GM12878 (cell line): ENCODE results near the gene CAMTA1. TPM values are rescaled to one million over a fixed set of nuclear protein-coding genes. Genes with fewer than 3 reads are reported as not detected.
"Not testable (repeated sequence)": the region's sequence is repeated elsewhere in the genome, so short reads cannot be mapped to it uniquely, and the experiment has no call there.

Source experiments
- ATAC-seq: fragments of 200-7000 bp; cut with Tn5 transposase; 3 replicates; pipeline ENCODE4 v1.9.1; 2020; ENCODE audit warnings: mild to moderate bottlenecking, moderate library complexity
- BruUV-seq: library from RNA; stranded (reverse); fragments of 400-500 nt; replicated peaks from 2 replicates; lab custom pipeline; 2021; lab: Mats Ljungman, UMichigan
- CTCF ChIA-PET: fragments of 300-600 bp; sonication (Branson Sonifier 250); formaldehyde crosslinking; extraction: SDS; loops from one replicate; lab custom pipeline; 2021; ENCODE audit warnings: inconsistent platforms; lab: Yijun Ruan, JAX
- POLR2A ChIA-PET: fragments of 350-600 bp; formaldehyde crosslinking; extraction: SDS; loops from one replicate; lab custom pipeline; 2021; ENCODE audit warnings: inconsistent platforms; lab: Charles Lee
- RAD21 ChIA-PET: fragments of 300-600 bp; sonication (Branson Sonifier 250); formaldehyde crosslinking; loops from one replicate; lab custom pipeline; 2023; ENCODE audit warnings: antibody characterized with exemption; ENCODE audit not compliant: unreplicated experiment; lab: Charles Lee
- SMC1A ChIA-PET: fragments of 300-600 bp; sonication (Branson Sonifier 250); formaldehyde crosslinking; loops from one replicate; lab custom pipeline; 2023; ENCODE audit not compliant: unreplicated experiment, uncharacterized antibody; lab: Charles Lee
- DNase-seq: peaks from one replicate; pipeline ENCODE4 v3.0.0-alpha.2; 2011; ENCODE audit warnings: low read depth, low spot score
- FAIRE-seq: peaks from 3 replicates; lab custom pipeline; 2011; peaks lifted over from hg19 to GRCh38; lab: Jason Lieb, UNC
- H2AFZ ChIP-seq: 2 replicates; pipeline ENCODE4 v1.6.0; 2011; ENCODE audit warnings: low read depth, low read length, control low read depth; ENCODE audit not compliant: control insufficient read depth
- H3K27ac ChIP-seq: 2 replicates; pipeline ENCODE4 v1.5.1; 2011; ENCODE audit warnings: control low read depth; ENCODE audit not compliant: control insufficient read depth, insufficient read depth
- H3K27me3 ChIP-seq, 2 experiments: replicated peaks in 1 of 2; 2 replicates each; pipeline versions ENCODE4 v1.6.0 to v1.6.1; 2011; ENCODE audit warnings: low read length in 1 of 2; ENCODE audit not compliant: control insufficient read depth in 2 of 2, insufficient read depth in 2 of 2
- H3K36me3 ChIP-seq, 2 experiments: 2 replicates each; pipeline ENCODE4 v1.5.1; 2011; ENCODE audit warnings: low read length in 1 of 2; ENCODE audit not compliant: control insufficient read depth in 2 of 2, insufficient read depth in 2 of 2
- H3K4me1 ChIP-seq: 2 replicates; pipeline ENCODE4 v1.6.1; 2011; ENCODE audit warnings: mild to moderate bottlenecking, low read length, moderate library complexity, mixed read lengths; ENCODE audit not compliant: control insufficient read depth, insufficient read depth
- H3K4me2 ChIP-seq: 2 replicates; pipeline ENCODE4 v1.6.0; 2011; ENCODE audit warnings: control low read depth; ENCODE audit not compliant: control insufficient read depth, insufficient read depth
- H3K4me3 ChIP-seq: fragments of 200-600 bp; sonication (generic); 2 replicates; pipeline ENCODE4 v1.5.1; 2016
- H3K79me2 ChIP-seq: 2 replicates; pipeline ENCODE4 v1.6.0; 2011; ENCODE audit warnings: low read length; ENCODE audit not compliant: control insufficient read depth, insufficient read depth
- H3K9ac ChIP-seq: 2 replicates; pipeline ENCODE4 v1.8.0; 2011; ENCODE audit warnings: low read length, control low read depth, mixed read lengths; ENCODE audit not compliant: control insufficient read depth, insufficient read depth
- H3K9me3 ChIP-seq: replicated peaks from 3 replicates; pipeline ENCODE4 v1.5.1; 2011; ENCODE audit warnings: mild to moderate bottlenecking, low read length; ENCODE audit not compliant: control insufficient read depth, insufficient read depth
- H4K20me1 ChIP-seq: 2 replicates; pipeline ENCODE4 v1.6.0; 2011; ENCODE audit not compliant: control insufficient read depth, insufficient read depth
- MYB ChIP-seq: fragments of 150-350 bp; IDR thresholded peaks from 2 replicates; pipeline ENCODE4 v1.6.1; 2014; ENCODE audit warnings: mild to moderate bottlenecking, low read depth, low read length, borderline replicate concordance
- NR2C1 ChIP-seq: fragments of 450-650 bp; IDR thresholded peaks from 2 replicates; pipeline ENCODE4 v1.6.1; 2017; ENCODE audit warnings: antibody characterized with exemption, mild to moderate bottlenecking, moderate library complexity
- POLR2AphosphoS2 ChIP-seq: IDR thresholded peaks from 2 replicates; pipeline ENCODE4 v1.6.1; 2011; ENCODE audit warnings: low read depth, mild to moderate bottlenecking, low read length, improper control_type of control experiment, moderate library complexity
- RCOR1 ChIP-seq: conservative IDR thresholded peaks from 2 replicates; pipeline ENCODE4 v1.6.1; 2012; ENCODE audit warnings: low read depth, low read length, improper control_type of control experiment
- ZNF384 ChIP-seq: IDR thresholded peaks from 2 replicates; pipeline ENCODE4 v1.6.1; 2012; ENCODE audit warnings: low read depth, mild to moderate bottlenecking, low read length, improper control_type of control experiment, borderline replicate concordance
- WGBS: methylation state at CpG from one replicate; pipeline ENCODE4 v1.1.6; 2016; ENCODE audit warnings: low lambda C conversion rate; ENCODE audit not compliant: insufficient replicate concordance, insufficient coverage; ENCODE audit errors: missing lambda C conversion rate; 5-methylcytosine and 5-hydroxymethylcytosine counted together
- in situ Hi-C: fragments of 300-500 bp; cut with MboI; formaldehyde crosslinking; loops from 9 replicates; pipeline ENCODE4 v1.14.3; 2018; ENCODE audit warnings: mixed read lengths
- intact Hi-C: fragments of 100-400 bp; cut with micrococcal nuclease; formaldehyde crosslinking; loops from one replicate; pipeline ENCODE4 v1.14.2; 2022; ENCODE audit not compliant: unreplicated experiment
- polyA plus RNA-seq, 11 experiments: library from polyadenylated mRNA; depleted of rRNA in 4 of 11; unstranded in 6 of 11; stranded (reverse) in 5 of 11; fragments of >200 nt; fragmentation: Nextera tagmentation in 4 of 11; fragmentation: Illumina TruSeq in 1 of 11; extraction: Ambion mirVana in 4 of 11; extraction: Trizol in 1 of 11; gene quantifications; 1 replicate in 1 of 11; 2 replicates in 10 of 11; pipeline versions ENCODE4 v1.2.1 to v1.2.3, GENCODE V29; 2011 to 2016; ENCODE audit warnings: inconsistent platforms in 2 of 11, missing spikeins in 2 of 11, low read depth in 1 of 11
- total RNA-seq, 4 experiments: library from RNA; depleted of rRNA in 3 of 4; stranded (reverse); fragments of >200 nt in 3 of 4; fragmentation: Illumina TruSeq in 1 of 4; extraction: Trizol in 1 of 4; gene quantifications; 2 replicates each; pipeline versions ENCODE4 v1.2.1 to v1.2.3, GENCODE V29; 2013 to 2021
- TF ChIP-seq, protein P1 (sequence below), 3 experiments: IDR thresholded peaks in 2 of 3; conservative IDR thresholded peaks in 1 of 3; 2 replicates each; pipeline ENCODE4 v1.5.1; 2011; ENCODE audit warnings: low read depth in 3 of 3, low read length in 3 of 3, mild to moderate bottlenecking in 3 of 3, control low read depth in 2 of 3, moderate library complexity in 2 of 3, inconsistent platforms in 1 of 3, mixed read lengths in 1 of 3; ENCODE audit not compliant: control insufficient read depth in 2 of 3, insufficient read depth in 1 of 3; ENCODE audit errors: extremely low read depth in 1 of 3

The CAMTA1 gene
- total and polyA plus RNA-seq, 10 of the 15 experiments (the other 5 are each of a cell fraction or from before 2014, with no cell fraction given) = 37.7 to 148 (median 76.4) TPM

DNA sequence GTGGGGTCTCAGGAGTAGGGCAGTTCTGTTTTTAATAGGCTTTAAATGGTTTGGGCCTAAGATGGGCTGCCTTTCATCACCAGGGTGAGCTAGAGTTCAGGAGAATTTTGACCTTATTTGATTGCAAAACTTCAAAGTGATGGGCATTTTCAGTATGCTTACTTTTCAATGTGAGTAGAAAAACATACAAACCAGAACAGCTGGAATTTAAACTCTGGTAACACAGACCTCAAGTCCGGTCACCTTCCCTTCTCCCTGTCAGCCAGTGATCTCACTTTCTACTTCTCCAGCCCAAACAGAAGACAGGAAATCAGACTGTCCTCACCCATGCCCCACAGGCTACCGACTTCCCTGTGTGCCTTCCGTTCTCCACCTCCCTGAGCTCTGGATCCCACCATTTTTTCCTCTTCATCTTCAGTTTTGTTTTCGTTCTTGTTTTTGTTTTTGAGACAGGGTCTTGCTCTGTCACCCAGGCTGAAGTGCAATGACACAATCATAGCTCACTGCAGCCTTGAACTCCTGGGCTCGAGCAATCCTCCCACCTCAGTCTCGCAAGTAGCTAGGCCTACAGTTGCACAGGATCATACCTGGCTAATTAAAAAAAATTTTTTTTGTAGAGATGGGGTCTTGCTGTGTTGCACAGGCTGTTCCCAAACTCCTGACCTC lies 374.0 kb downstream of the CAMTA1 start:
- CTCF ChIA-PET = no interaction called here
- no TSS peak for BruUV-seq
- H4K20me1 ChIP-seq = no peaks in the 10 kb centered on the region
- no peaks in the 10 kb centered on the region; the same call in 2 of the 3 replicates for H3K9me3 ChIP-seq
- no peak overlapping the region for H3K4me2 ChIP-seq
- POLR2A ChIA-PET = no interaction called here
- H3K4me3 ChIP-seq = no peak overlapping the region
- DNase-seq (no peak), FAIRE-seq (no peak), ATAC-seq (no peak)
- H3K4me1 ChIP-seq = no peaks in the 10 kb centered on the region
- in situ Hi-C loops (no loop called here), intact Hi-C loops (no loop called here)
- SMC1A ChIA-PET = no interaction called here
- H3K27ac ChIP-seq = no peak overlapping the region
- H3K27me3 ChIP-seq = no peaks in the 10 kb centered on the region
- no peak overlapping the region for H2AFZ ChIP-seq
- H3K9ac ChIP-seq = no peak overlapping the region
- 12% methylated on average over 6 of the region's 6 CpGs for WGBS
- H3K79me2 ChIP-seq = no peaks in the 10 kb centered on the region
- H3K36me3 ChIP-seq = no peaks in the 10 kb centered on the region
- no peak for TF ChIP-seq ZNF384
- TF ChIP-seq MYB = no peak
- TF ChIP-seq, protein P1, sequence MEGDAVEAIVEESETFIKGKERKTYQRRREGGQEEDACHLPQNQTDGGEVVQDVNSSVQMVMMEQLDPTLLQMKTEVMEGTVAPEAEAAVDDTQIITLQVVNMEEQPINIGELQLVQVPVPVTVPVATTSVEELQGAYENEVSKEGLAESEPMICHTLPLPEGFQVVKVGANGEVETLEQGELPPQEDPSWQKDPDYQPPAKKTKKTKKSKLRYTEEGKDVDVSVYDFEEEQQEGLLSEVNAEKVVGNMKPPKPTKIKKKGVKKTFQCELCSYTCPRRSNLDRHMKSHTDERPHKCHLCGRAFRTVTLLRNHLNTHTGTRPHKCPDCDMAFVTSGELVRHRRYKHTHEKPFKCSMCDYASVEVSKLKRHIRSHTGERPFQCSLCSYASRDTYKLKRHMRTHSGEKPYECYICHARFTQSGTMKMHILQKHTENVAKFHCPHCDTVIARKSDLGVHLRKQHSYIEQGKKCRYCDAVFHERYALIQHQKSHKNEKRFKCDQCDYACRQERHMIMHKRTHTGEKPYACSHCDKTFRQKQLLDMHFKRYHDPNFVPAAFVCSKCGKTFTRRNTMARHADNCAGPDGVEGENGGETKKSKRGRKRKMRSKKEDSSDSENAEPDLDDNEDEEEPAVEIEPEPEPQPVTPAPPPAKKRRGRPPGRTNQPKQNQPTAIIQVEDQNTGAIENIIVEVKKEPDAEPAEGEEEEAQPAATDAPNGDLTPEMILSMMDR (IDR thresholded peaks at IDR 0.05 in 2 of 3, conservative IDR thresholded peaks at IDR 0.05 in 1 of 3; ENCODE audit: control insufficient read depth in 2 of 3, extremely low read depth in 1 of 3, insufficient read depth in 1 of 3, low read depth in 3 of 3, low read length in 3 of 3) = no peak
- TF ChIP-seq NR2C1 = no peak
- TF ChIP-seq RCOR1 = no peak
- TF ChIP-seq POLR2AphosphoS2 = no peak
- RAD21 ChIA-PET = no interaction called here

DNA sequence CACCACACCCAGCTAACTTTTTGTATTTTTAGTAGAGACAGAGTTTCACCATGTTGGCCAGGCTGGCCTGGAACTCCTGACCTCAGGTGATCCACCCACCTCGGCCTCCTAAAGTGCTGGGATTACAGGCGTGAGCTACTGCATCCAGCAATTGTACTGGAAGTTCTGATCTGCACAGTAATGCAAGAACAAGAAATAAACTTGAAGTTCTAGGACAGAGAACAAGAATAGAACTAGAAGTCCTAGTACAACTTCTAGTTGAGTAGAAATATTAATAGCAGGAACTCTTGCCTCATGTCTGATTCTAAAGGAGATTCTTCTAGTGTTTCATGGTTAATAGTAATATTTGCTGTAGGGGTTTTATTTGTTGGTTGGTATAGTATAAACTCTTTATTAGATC lies 383.3 kb downstream of the CAMTA1 start:
- FAIRE-seq = not testable (repeated sequence)

More for the DNA sequence above, 383.3 kb downstream of the CAMTA1 start:
- ATAC-seq, H3K36me3 ChIP-seq, H4K20me1 ChIP-seq, H3K4me3 ChIP-seq, H3K27me3 ChIP-seq, H3K4me1 ChIP-seq, H3K9ac ChIP-seq, H3K27ac ChIP-seq, intact Hi-C loops, in situ Hi-C loops, H3K9me3 ChIP-seq, SMC1A ChIA-PET, RAD21 ChIA-PET, H3K4me2 ChIP-seq, DNase-seq, CTCF ChIA-PET, BruUV-seq, H2AFZ ChIP-seq, H3K79me2 ChIP-seq: not testable (repeated sequence)
- WGBS = 6% methylated on average over 2 of the region's 2 CpGs
- POLR2A ChIA-PET = interaction anchor here (0.7 kb wide), 1 partner anchor 276 kb away, joined by 3 read pairs; no protein-coding TSS in a partner anchor
